Right lobe of liver (tissue), 6 donors: ENCODE measurements around the gene CAPN5. TPM values are rescaled to one million over a fixed set of nuclear protein-coding genes. Genes with fewer than 3 reads are reported as not detected.
A peak's percentile ranks its signal among the peaks of the same experiment; 100 is the strongest.

Experiments used
- ATAC-seq, 4 donors: fragments of 200-7000 bp; cut with Tn5 transposase; one replicate each; pipeline ENCODE4 v1.9.1; 2020; ENCODE audit warnings: mild to moderate bottlenecking in 4 of 4, moderate library complexity in 4 of 4
- DNase-seq, 3 donors: peaks; one replicate each; pipeline ENCODE4 v3.0.0-alpha.2; 2020
- H3K27ac ChIP-seq, 3 donors: fragments of 200-600 bp; one replicate each; pipeline ENCODE4 v1.8.0; 2022
- H3K27me3 ChIP-seq, 2 donors: fragments of 200-600 bp; one replicate each; pipeline ENCODE4 v1.8.0; 2022
- H3K36me3 ChIP-seq, 4 donors: fragments of 200-600 bp; sonication (generic) in 1 of 4; one replicate each; pipeline versions ENCODE4 v1.5.1 to v1.8.0; 2017 to 2022; ENCODE audit warnings: control low read depth in 1 of 4
- H3K4me1 ChIP-seq, 4 donors: fragments of 200-600 bp; sonication (generic) in 1 of 4; one replicate each; pipeline versions ENCODE4 v1.5.1 to v1.8.0; 2017 to 2022; ENCODE audit warnings: control low read depth in 1 of 4
- H3K4me3 ChIP-seq, 3 donors: fragments of 200-600 bp; one replicate each; pipeline ENCODE4 v1.8.0; 2022
- H3K9me3 ChIP-seq, 4 donors: fragments of 200-600 bp; sonication (generic) in 1 of 4; one replicate each; pipeline versions ENCODE4 v1.5.1 to v1.8.0; 2017 to 2022; ENCODE audit warnings: control low read depth in 1 of 4
- CTCF ChIP-seq, 4 donors: fragments of 200-600 bp in 3 of 4; fragments of 450-650 bp in 1 of 4; IDR thresholded peaks; one replicate each; pipeline versions ENCODE4 v1.5.1 to v1.8.0; 2016 to 2022; ENCODE audit warnings: antibody characterized with exemption in 4 of 4, mild to moderate bottlenecking in 2 of 4
- POLR2A ChIP-seq: fragments of 450-650 bp; IDR thresholded peaks from one replicate; pipeline ENCODE4 v1.6.1; 2017; ENCODE audit warnings: antibody characterized with exemption, mild to moderate bottlenecking
- WGBS: methylation state at CpG from one replicate; pipeline ENCODE4 v1.1.6; 2018; ENCODE audit warnings: low coverage, low lambda C conversion rate; ENCODE audit not compliant: insufficient coverage; ENCODE audit errors: missing lambda C conversion rate; 5-methylcytosine and 5-hydroxymethylcytosine counted together
- intact Hi-C, 2 donors: fragments of 100-400 bp; cut with DNase I; formaldehyde crosslinking; loops; one replicate each; pipeline versions ENCODE4 v1.11.2 to v1.14.1; 2022
- total RNA-seq, 6 experiments: library from RNA; depleted of rRNA in 2 of 6; stranded (reverse); fragments of >200 nt in 2 of 6; fragmentation: NEBNext Ultra II Directional in 3 of 6; extraction: Animal tissue kit (Norgen Biotek cat#: 25700) in 3 of 6; gene quantifications; one replicate each; pipeline versions ENCODE4 v1.1.0 to v1.2.4, GENCODE V29; 2016 to 2023
- donor health status: DM: no; HTN: yes; CAD: no.
- donor health status: DM: no; HTN: no; CAD: no.
- donor health status: DM: no; HTN: no; CAD: no.
- donor health status: DM: no; HTN: yes; CAD: no.
- donor health status: DM: no; HTN: yes; CAD: no.

CAPN5 gene
- total RNA-seq, 6 experiments from 2014 or later: 23.1 to 66.7 (median 43.3) TPM

GRCh38 chr11:77087723-77088225, 21.0 kb downstream of the CAPN5 start:
- ATAC-seq (no peak), DNase-seq (peak in 2 of 3 donors; percentile 11 to 50)
- peaks cover 0 to 46% (median 18%) of the 10 kb centered on the region in 4 donors for H3K4me1 ChIP-seq
- peaks cover 0 to 7% (median 0%) of the 10 kb centered on the region in 4 donors for H3K36me3 ChIP-seq
- no peak overlapping the region for H3K4me3 ChIP-seq
- no peaks in the 10 kb centered on the region for H3K27me3 ChIP-seq
- no peaks in the 10 kb centered on the region for H3K9me3 ChIP-seq
- TF ChIP-seq CTCF (IDR thresholded peaks at IDR 0.05): no peak
- TF ChIP-seq POLR2A: no peak
- H3K27ac ChIP-seq: peak overlapping the region; percentile 21 to 86 (median 85)
- intact Hi-C loops: no loop called here
- 80% methylated on average over 1 of the region's 9 CpGs for WGBS

DNA sequence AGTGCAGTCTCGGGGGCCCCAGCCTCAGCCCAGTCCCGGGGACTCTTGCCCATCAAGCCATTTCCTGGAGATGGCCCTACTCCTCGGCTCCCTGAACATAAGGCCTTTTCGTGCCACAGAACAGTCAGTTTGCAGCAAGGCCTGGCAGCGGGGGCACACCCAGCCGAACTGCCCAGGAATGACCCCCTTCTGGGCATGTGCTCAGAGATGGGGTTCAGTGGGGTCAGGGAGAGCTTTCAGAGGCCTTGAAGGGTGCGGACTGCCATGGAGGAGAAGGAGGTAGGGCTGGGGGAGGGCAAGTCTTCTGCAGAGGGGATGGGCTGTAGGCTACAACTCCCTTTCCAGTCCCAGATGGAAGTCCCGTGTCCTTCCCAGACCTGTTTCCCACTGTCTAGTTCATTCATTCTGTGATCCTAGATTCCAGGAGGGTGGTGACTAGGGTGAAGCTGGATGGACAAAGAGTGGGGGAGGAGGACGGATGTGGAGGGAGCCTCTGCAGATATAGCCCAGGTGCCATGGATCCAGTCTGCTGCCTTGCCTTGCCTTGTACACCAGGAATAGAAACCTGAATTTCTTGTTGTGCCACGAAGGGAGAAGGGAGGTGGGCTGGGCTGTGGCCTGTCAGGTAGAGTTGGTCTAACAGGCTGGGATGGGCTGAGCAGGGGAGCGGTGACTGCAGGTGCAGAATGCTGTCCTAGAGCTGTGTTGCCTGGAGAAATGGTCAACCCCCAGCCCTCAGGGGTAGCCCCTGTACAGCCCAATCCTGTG, 21.6 kb downstream of the CAPN5 start:
- peak overlapping the region in 2 of 3 donors; percentile 85 to 86 for H3K27ac ChIP-seq
- WGBS: 86% methylated on average over 2 of the region's 11 CpGs
- peaks cover 0 to 7% (median 0%) of the 10 kb centered on the region in 4 donors for H3K36me3 ChIP-seq
- DNase-seq (peak in 1 of 3 donors; percentile 35), ATAC-seq (no peak)
- intact Hi-C loops: no loop called here
- no peak overlapping the region for H3K4me3 ChIP-seq
- TF ChIP-seq POLR2A (no peak), CTCF (IDR thresholded peaks at IDR 0.05) (no peak)
- no peaks in the 10 kb centered on the region for H3K9me3 ChIP-seq
- no peaks in the 10 kb centered on the region for H3K27me3 ChIP-seq
- peaks cover 0 to 42% (median 15%) of the 10 kb centered on the region in 4 donors for H3K4me1 ChIP-seq

- no peak overlapping the region for H3K4me3 ChIP-seq
- no CpG with 5 or more reads among the region's 3 CpGs for WGBS
- H3K4me1 ChIP-seq: peaks cover 0 to 42% (median 15%) of the 10 kb centered on the region in 4 donors
- no peaks in the 10 kb centered on the region for H3K9me3 ChIP-seq
- H3K36me3 ChIP-seq: peaks cover 0 to 7% (median 3%) of the 10 kb centered on the region in 4 donors
- ATAC-seq (peak in 1 of 4 donors; percentile 11), DNase-seq (peak in 2 of 3 donors; percentile 27 to 37)
- intact Hi-C loops: no loop called here
- no peaks in the 10 kb centered on the region for H3K27me3 ChIP-seq
- H3K27ac ChIP-seq: peak overlapping the region in 2 of 3 donors; percentile 50 to 85
- no peak for TF ChIP-seq CTCF (IDR thresholded peaks at IDR 0.05)
- TF ChIP-seq POLR2A: no peak
Observed at GRCh38 chr11:77089004-77089545, 22.3 kb downstream of the CAPN5 start.

DNA sequence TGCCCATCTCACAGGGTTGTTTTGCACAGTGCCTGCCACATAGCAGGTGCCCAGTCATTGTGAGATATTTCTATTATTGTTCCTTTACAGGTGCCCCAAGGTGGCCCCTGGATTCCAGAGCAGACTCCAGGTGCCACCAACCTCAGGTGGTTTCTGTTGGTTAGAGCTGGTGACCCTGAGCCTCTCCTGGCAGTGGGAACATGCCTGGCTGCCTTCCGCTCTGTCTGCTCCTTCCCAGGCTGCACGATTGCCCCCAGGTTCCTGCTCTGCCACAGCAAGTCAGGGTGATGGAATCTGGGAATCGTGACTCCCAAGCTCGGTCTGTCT, 23.2 kb downstream of the CAPN5 start:
- Histone ChIP-seq H3K4me3 (no peak overlapping the region), H3K9me3 (no peaks in the 10 kb centered on the region), H3K4me1 (peaks cover 0 to 52% (median 19%) of the 10 kb centered on the region in 4 donors), H3K36me3 (peaks cover 0 to 7% (median 3%) of the 10 kb centered on the region in 4 donors), H3K27ac (peak overlapping the region in 1 of 3 donors; percentile 85), H3K27me3 (no peaks in the 10 kb centered on the region)
- intact Hi-C loops: loop anchor here (2.0 to 5.0 kb wide), 2 partner anchors 38 to 41 kb away; no protein-coding TSS in a partner anchor
- ATAC-seq: no peak
- 100% methylated on average over 1 of the region's 4 CpGs for whole genome bisulfite sequencing
- TF ChIP-seq POLR2A (no peak), CTCF (IDR thresholded peaks at IDR 0.05) (no peak)
- DNase-seq: no peak
